IMR-90 (cell line): ENCODE measurements around the gene DLGAP4. TPM values are rescaled to one million over a fixed set of nuclear protein-coding genes. Genes with fewer than 3 reads are reported as not detected.
A peak's percentile ranks its signal among the peaks of the same experiment; 100 is the strongest.

Experiments
- ATAC-seq: fragments of 200-7000 bp; cut with Tn5 transposase; 2 replicates; pipeline ENCODE4 v1.9.1; 2020; ENCODE audit warnings: low read depth, mild to moderate bottlenecking, moderate library complexity
- BruUV-seq: library from RNA; stranded (reverse); fragments of 400-500 nt; replicated peaks from 2 replicates; lab custom pipeline; 2021; lab: Mats Ljungman, UMichigan
- CTCF ChIA-PET: fragments of 300-600 bp; formaldehyde crosslinking; extraction: SDS; loops from one replicate; lab custom pipeline; 2021; ENCODE audit warnings: antibody characterized with exemption; lab: Yijun Ruan, JAX
- POLR2A ChIA-PET: fragments of 300-600 bp; sonication (Branson Sonifier 250); formaldehyde crosslinking; loops from one replicate; lab custom pipeline; 2022; ENCODE audit warnings: antibody characterized with exemption; ENCODE audit not compliant: unreplicated experiment; lab: Charles Lee
- DNase-seq: peaks from one replicate; pipeline ENCODE4 v3.0.0; 2013
- H2AFZ ChIP-seq: replicated peaks from 2 replicates; pipeline ENCODE3; 2013; ENCODE audit warnings: low read length, mild to moderate bottlenecking; ENCODE audit not compliant: poor library complexity
- H2AK5ac ChIP-seq: 2 replicates; pipeline ENCODE4 v1.6.1; 2013; ENCODE audit warnings: low read depth, low read length, inconsistent platforms
- H2AK9ac ChIP-seq: replicated peaks from 2 replicates; pipeline ENCODE3; 2013; ENCODE audit warnings: mild to moderate bottlenecking, low read depth, low read length, moderate library complexity; ENCODE audit not compliant: poor library complexity
- H2BK120ac ChIP-seq: 2 replicates; pipeline ENCODE4 v1.6.1; 2013; ENCODE audit warnings: low read depth, low read length, inconsistent platforms
- H2BK15ac ChIP-seq: 3 replicates; pipeline ENCODE4 v1.6.1; 2013; ENCODE audit warnings: low read depth, low read length, inconsistent platforms
- H2BK20ac ChIP-seq: 2 replicates; pipeline ENCODE4 v1.6.1; 2013; ENCODE audit warnings: low read depth, mild to moderate bottlenecking, inconsistent platforms, low read length, moderate library complexity
- H2BK5ac ChIP-seq: 2 replicates; pipeline ENCODE4 v1.6.1; 2013; ENCODE audit warnings: mild to moderate bottlenecking, low read depth, low read length, inconsistent platforms; ENCODE audit not compliant: poor library complexity, severe bottlenecking
- H3K14ac ChIP-seq: replicated peaks from 2 replicates; pipeline ENCODE4 v1.6.1; 2013; ENCODE audit warnings: low read depth, low read length, inconsistent platforms
- H3K18ac ChIP-seq: 2 replicates; pipeline ENCODE4 v1.6.1; 2013; ENCODE audit warnings: low read depth, low read length, control low read depth
- H3K23ac ChIP-seq: 2 replicates; pipeline ENCODE4 v1.6.1; 2013; ENCODE audit warnings: low read depth, low read length, inconsistent platforms
- H3K27ac ChIP-seq: 2 replicates; pipeline ENCODE4 v1.5.1; 2013; ENCODE audit warnings: mild to moderate bottlenecking, control low read depth, low read length; ENCODE audit not compliant: insufficient read depth
- H3K27me3 ChIP-seq: 2 replicates; pipeline ENCODE4 v1.6.1; 2013; ENCODE audit warnings: low read length; ENCODE audit not compliant: control insufficient read depth, insufficient read depth
- H3K36me3 ChIP-seq: 2 replicates; pipeline ENCODE4 v1.6.1; 2013; ENCODE audit warnings: low read length, mixed read lengths; ENCODE audit not compliant: control insufficient read depth, insufficient read depth
- H3K4ac ChIP-seq: 2 replicates; pipeline ENCODE4 v1.6.1; 2013; ENCODE audit warnings: low read depth, low read length, inconsistent platforms
- H3K4me1 ChIP-seq: 2 replicates; pipeline ENCODE4 v1.6.1; 2013; ENCODE audit warnings: low read length, mixed read lengths; ENCODE audit not compliant: control insufficient read depth, insufficient read depth
- H3K4me2 ChIP-seq: 2 replicates; pipeline ENCODE4 v1.6.1; 2013; ENCODE audit warnings: low read depth, mild to moderate bottlenecking, control low read depth, low read length, moderate library complexity
- H3K4me3 ChIP-seq: 2 replicates; pipeline ENCODE4 v1.5.1; 2013; ENCODE audit warnings: low read depth, mild to moderate bottlenecking, control low read depth, low read length, moderate library complexity; ENCODE audit not compliant: insufficient read depth
- H3K56ac ChIP-seq: 2 replicates; pipeline ENCODE4 v1.6.1; 2013; ENCODE audit warnings: low read length, inconsistent platforms; ENCODE audit not compliant: insufficient read depth; ENCODE audit errors: extremely low read depth
- H3K79me1 ChIP-seq, 2 experiments: 2 replicates each; pipeline ENCODE4 v1.6.1; 2013; ENCODE audit warnings: low read length in 2 of 2, inconsistent platforms in 1 of 2, low read depth in 1 of 2
- H3K9ac ChIP-seq: 2 replicates; pipeline ENCODE4 v1.6.1; 2013; ENCODE audit warnings: low read depth, low read length, control low read depth
- H3K9me1 ChIP-seq: 2 replicates; pipeline ENCODE4 v1.6.1; 2013; ENCODE audit warnings: low read length, inconsistent platforms; ENCODE audit not compliant: insufficient read depth
- H3K9me3 ChIP-seq: 2 replicates; pipeline ENCODE4 v1.6.1; 2013; ENCODE audit warnings: low read length; ENCODE audit not compliant: control insufficient read depth, insufficient read depth
- H4K20me1 ChIP-seq: 2 replicates; pipeline ENCODE4 v1.6.1; 2013; ENCODE audit warnings: low read length, inconsistent platforms; ENCODE audit not compliant: insufficient read depth
- H4K5ac ChIP-seq: 2 replicates; pipeline ENCODE4 v1.6.1; 2013; ENCODE audit warnings: mild to moderate bottlenecking, low read depth, low read length, control low read depth
- H4K8ac ChIP-seq, 2 experiments: 2 replicates each; pipeline ENCODE4 v1.6.1; 2013; ENCODE audit warnings: low read depth in 2 of 2, low read length in 2 of 2, control low read depth in 1 of 2, inconsistent platforms in 1 of 2
- H4K91ac ChIP-seq: 2 replicates; pipeline ENCODE4 v1.6.1; 2013; ENCODE audit warnings: low read depth, low read length, inconsistent platforms; ENCODE audit not compliant: insufficient read depth
- BHLHE40 ChIP-seq: fragments of 150-350 bp; IDR thresholded peaks from 2 replicates; pipeline ENCODE4 v1.6.1; 2016; ENCODE audit warnings: mild to moderate bottlenecking, low read depth, low read length
- CEBPB ChIP-seq: IDR thresholded peaks from 2 replicates; pipeline ENCODE4 v1.6.1; 2012; ENCODE audit warnings: low read depth, low read length, improper control_type of control experiment
- CHD1 ChIP-seq: IDR thresholded peaks from 2 replicates; pipeline ENCODE4 v1.6.1; 2012; ENCODE audit warnings: low read depth, low read length, improper control_type of control experiment
- FOS ChIP-seq: fragments of 150-350 bp; IDR thresholded peaks from 2 replicates; pipeline ENCODE4 v1.6.1; 2016; ENCODE audit warnings: low read depth, low read length
- MAFK ChIP-seq: IDR thresholded peaks from 2 replicates; pipeline ENCODE4 v1.6.1; 2012; ENCODE audit warnings: low read depth, low read length, improper control_type of control experiment
- MAZ ChIP-seq: IDR thresholded peaks from 2 replicates; pipeline ENCODE4 v1.6.1; 2012; ENCODE audit warnings: low read depth, mild to moderate bottlenecking, low read length, improper control_type of control experiment, moderate library complexity, borderline replicate concordance
- MXI1 ChIP-seq: IDR thresholded peaks from 2 replicates; pipeline ENCODE4 v1.6.1; 2012; ENCODE audit warnings: low read depth, mild to moderate bottlenecking, low read length, moderate library complexity, borderline replicate concordance
- NFE2L2 ChIP-seq: fragments of 150-350 bp; IDR thresholded peaks from 2 replicates; pipeline ENCODE4 v1.6.1; 2016; ENCODE audit warnings: low read depth, mild to moderate bottlenecking, low read length
- POLR2A ChIP-seq: IDR thresholded peaks from 2 replicates; pipeline ENCODE4 v1.6.1; 2012; ENCODE audit warnings: mild to moderate bottlenecking, low read depth, low read length
- RAD21 ChIP-seq: IDR thresholded peaks from 2 replicates; pipeline ENCODE4 v1.6.1; 2012; ENCODE audit warnings: low read length, improper control_type of control experiment
- RCOR1 ChIP-seq: IDR thresholded peaks from 2 replicates; pipeline ENCODE4 v1.6.1; 2012; ENCODE audit warnings: mild to moderate bottlenecking, low read length, improper control_type of control experiment; ENCODE audit not compliant: insufficient replicate concordance
- RFX5 ChIP-seq: IDR thresholded peaks from 2 replicates; pipeline ENCODE4 v1.8.0; 2012; ENCODE audit warnings: low read depth, mild to moderate bottlenecking, low read length, moderate library complexity
- SMC3 ChIP-seq: fragments of 150-350 bp; IDR thresholded peaks from 2 replicates; pipeline ENCODE4 v1.6.1; 2016; ENCODE audit warnings: low read depth, mild to moderate bottlenecking, antibody characterized with exemption, low read length, moderate library complexity
- WGBS, 2 experiments: methylation state at CpG; one replicate each; pipeline versions ENCODE4 v1.1.5 to v1.1.7; 2013; ENCODE audit warnings: missing lambda C conversion rate in 2 of 2; ENCODE audit not compliant: insufficient read length in 1 of 2; ENCODE audit errors: extremely low coverage in 2 of 2; 5-methylcytosine and 5-hydroxymethylcytosine counted together
- dilution Hi-C: fragments of 300-500 bp; cut with HindIII; formaldehyde crosslinking; loops from one replicate; pipeline ENCODE4 v1.14.3; 2018; ENCODE audit warnings: low sequenced_read_pairs; ENCODE audit not compliant: unreplicated experiment
- in situ Hi-C: fragments of 300-500 bp; cut with MboI; formaldehyde crosslinking; loops from 3 replicates; pipeline ENCODE4 v1.14.3; 2019; ENCODE audit warnings: low sequenced_read_pairs, inconsistent platforms, mixed read lengths
- intact Hi-C: fragments of 100-400 bp; cut with micrococcal nuclease; formaldehyde crosslinking; loops from 2 replicates; pipeline ENCODE4 v1.10.0; 2022
- polyA plus RNA-seq, 3 experiments: library from polyadenylated mRNA; depleted of rRNA; stranded (reverse); fragments of >200 nt; gene quantifications; 2 replicates each; pipeline ENCODE4 v1.2.3, GENCODE V29; 2012; ENCODE audit warnings: low replicate concordance in 1 of 3
- total RNA-seq: library from RNA; depleted of rRNA; stranded (reverse); fragments of >200 nt; gene quantifications from 2 replicates; pipeline ENCODE4 v1.2.3, GENCODE V29; 2012
- TF ChIP-seq, protein P1 (sequence below): fragments of 150-350 bp; IDR thresholded peaks from 2 replicates; pipeline ENCODE4 v1.6.1; 2016; ENCODE audit warnings: low read depth, mild to moderate bottlenecking, low read length, moderate library complexity, borderline replicate concordance
- TF ChIP-seq, protein P2 (sequence below): fragments of 150-350 bp; IDR thresholded peaks from 2 replicates; pipeline ENCODE4 v1.6.1; 2017; ENCODE audit warnings: mild to moderate bottlenecking, antibody characterized with exemption, low read length, low read depth

The DLGAP4 gene
- total and polyA plus RNA-seq, 2 of the 4 experiments (the other 2 are of a cell fraction), result 32.3 to 73.2 TPM

DNA sequence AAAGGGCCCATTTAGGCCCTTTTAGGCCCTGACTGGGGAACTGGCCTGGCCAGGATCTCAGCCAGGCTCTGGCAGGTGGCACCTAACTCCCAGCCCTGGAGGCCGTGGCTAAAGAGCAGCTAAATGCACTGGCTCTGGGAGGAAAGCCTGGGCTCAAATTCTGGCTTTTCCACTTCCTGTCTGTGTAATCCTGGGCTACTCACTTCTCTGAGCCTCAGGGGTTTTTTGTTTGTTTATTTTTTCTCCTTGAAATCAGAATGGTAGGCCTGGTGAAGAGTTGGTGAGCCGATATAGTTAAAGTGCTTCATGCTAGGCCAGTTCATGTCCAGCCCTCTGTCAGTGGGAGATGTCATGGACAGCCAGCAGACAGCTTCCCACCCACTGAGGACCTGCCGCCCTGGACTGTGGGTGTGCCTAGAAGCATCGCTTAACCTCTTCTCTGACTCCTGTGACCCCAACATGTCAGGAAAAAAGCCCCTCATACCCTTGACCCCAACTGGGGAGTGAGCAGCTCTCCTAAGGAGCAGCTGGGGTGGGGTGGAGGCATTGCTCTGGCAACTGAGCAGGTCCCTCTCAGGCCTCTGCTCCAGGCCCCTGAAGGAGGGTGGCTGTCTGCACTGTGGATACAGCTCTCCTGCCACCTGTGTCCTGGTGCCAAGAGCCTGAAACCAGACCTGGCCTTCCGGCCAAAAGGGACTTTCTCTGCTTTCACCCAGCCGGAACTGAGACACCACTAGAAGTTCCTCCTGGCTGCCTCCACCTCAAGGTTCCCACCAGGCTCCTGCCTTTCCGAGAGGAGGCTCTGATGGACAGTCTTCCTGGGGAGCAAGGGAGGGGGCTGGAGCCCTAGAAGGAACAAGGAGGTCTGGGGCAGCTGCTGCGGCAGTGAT is 178.0 kb downstream of the DLGAP4 start:
- peak; percentile 70 for ATAC-seq
- H2AFZ ChIP-seq, result no peak overlapping the region
- no peak overlapping the region for H3K14ac ChIP-seq
- H3K4me1 ChIP-seq, result peaks cover 31% of the 10 kb centered on the region
- CTCF ChIA-PET, result interaction anchor here (0.6 kb wide), 1 partner anchor 436 kb away, joined by 3 read pairs; no protein-coding TSS in a partner anchor
- no peak overlapping the region for H3K56ac ChIP-seq
- POLR2A ChIA-PET, result no interaction called here
- peak overlapping the region; percentile 28; the same call in 1 of the 2 replicates for H3K4me2 ChIP-seq
- intact Hi-C loops, result no loop called here
- H2AK9ac ChIP-seq, result peak overlapping the region; percentile 70
- dilution Hi-C loops, result no loop called here
- no peak overlapping the region for H3K9ac ChIP-seq
- no peak overlapping the region for H2BK120ac ChIP-seq
- no peak overlapping the region for H3K4me3 ChIP-seq
- H4K8ac ChIP-seq, result no peak overlapping the region
- H3K18ac ChIP-seq, result no peak overlapping the region
- H3K27ac ChIP-seq, result peak overlapping the region; percentile 12; the same call in 1 of the 2 replicates
- no peaks in the 10 kb centered on the region for H3K9me3 ChIP-seq
- H3K4ac ChIP-seq, result no peak overlapping the region
- H3K27me3 ChIP-seq, result no peaks in the 10 kb centered on the region
- H3K36me3 ChIP-seq, result peaks cover 7% of the 10 kb centered on the region
- BruUV-seq, result no TSS peak
- peaks cover 20 to 94% of the 10 kb centered on the region in 2 experiments for H3K79me1 ChIP-seq
- no peak overlapping the region for H2BK20ac ChIP-seq
- no peak overlapping the region for H2BK15ac ChIP-seq
- no peak overlapping the region for H4K5ac ChIP-seq
- H4K20me1 ChIP-seq, result peaks cover 99% of the 10 kb centered on the region
- peak overlapping the region; percentile 29; the same call in 1 of the 2 replicates for H3K23ac ChIP-seq
- H4K91ac ChIP-seq, result no peak overlapping the region
- peak; percentile 75 for DNase-seq
- WGBS, 2 experiments, result 40% methylated on average over 1 of the region's 8 CpGs; no CpG with 5 or more reads in 1 of the 2 experiments
- H3K9me1 ChIP-seq, result peaks cover 64% of the 10 kb centered on the region
- no peak overlapping the region for H2BK5ac ChIP-seq
- H2AK5ac ChIP-seq, result peak overlapping the region; percentile 30; the same call in 1 of the 2 replicates
- in situ Hi-C loops, result no loop called here
- TF ChIP-seq, protein P1, sequence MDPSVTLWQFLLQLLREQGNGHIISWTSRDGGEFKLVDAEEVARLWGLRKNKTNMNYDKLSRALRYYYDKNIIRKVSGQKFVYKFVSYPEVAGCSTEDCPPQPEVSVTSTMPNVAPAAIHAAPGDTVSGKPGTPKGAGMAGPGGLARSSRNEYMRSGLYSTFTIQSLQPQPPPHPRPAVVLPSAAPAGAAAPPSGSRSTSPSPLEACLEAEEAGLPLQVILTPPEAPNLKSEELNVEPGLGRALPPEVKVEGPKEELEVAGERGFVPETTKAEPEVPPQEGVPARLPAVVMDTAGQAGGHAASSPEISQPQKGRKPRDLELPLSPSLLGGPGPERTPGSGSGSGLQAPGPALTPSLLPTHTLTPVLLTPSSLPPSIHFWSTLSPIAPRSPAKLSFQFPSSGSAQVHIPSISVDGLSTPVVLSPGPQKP, result no peak
- no peak for TF ChIP-seq CHD1
- TF ChIP-seq FOS, result no peak
- TF ChIP-seq RAD21, result no peak
- TF ChIP-seq MXI1, result no peak
- TF ChIP-seq POLR2A, result no peak
- no peak for TF ChIP-seq SMC3
- no peak for TF ChIP-seq MAFK
- TF ChIP-seq BHLHE40, result no peak
- TF ChIP-seq, protein P2, sequence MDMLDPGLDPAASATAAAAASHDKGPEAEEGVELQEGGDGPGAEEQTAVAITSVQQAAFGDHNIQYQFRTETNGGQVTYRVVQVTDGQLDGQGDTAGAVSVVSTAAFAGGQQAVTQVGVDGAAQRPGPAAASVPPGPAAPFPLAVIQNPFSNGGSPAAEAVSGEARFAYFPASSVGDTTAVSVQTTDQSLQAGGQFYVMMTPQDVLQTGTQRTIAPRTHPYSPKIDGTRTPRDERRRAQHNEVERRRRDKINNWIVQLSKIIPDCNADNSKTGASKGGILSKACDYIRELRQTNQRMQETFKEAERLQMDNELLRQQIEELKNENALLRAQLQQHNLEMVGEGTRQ, result no peak
- no peak for TF ChIP-seq MAZ
- no peak for TF ChIP-seq CEBPB
- no peak for TF ChIP-seq NFE2L2
- TF ChIP-seq RCOR1, result no peak
- TF ChIP-seq RFX5, result no peak
